OCI-LY7 (cell line): Measurements from ENCODE around the gene MYLIP. TPM values are rescaled to one million over a fixed set of nuclear protein-coding genes. Genes with fewer than 3 reads are reported as not detected.

Experiments used
- Bru-seq: library from RNA; stranded (reverse); fragments of 400-500 nt; gene quantifications from one replicate; lab custom pipeline; 2021; lab: Mats Ljungman, UMichigan
- BruChase-seq, 2 experiments: library from RNA; stranded (reverse); fragments of 400-500 nt; gene quantifications; one replicate each; lab custom pipeline; 2021; lab: Mats Ljungman, UMichigan
- BruUV-seq: library from RNA; stranded (reverse); fragments of 400-500 nt; replicated peaks from 2 replicates; lab custom pipeline; 2021; lab: Mats Ljungman, UMichigan
- CTCF ChIA-PET: fragments of 300-600 bp; sonication (Branson Sonifier 250); formaldehyde crosslinking; loops from one replicate; lab custom pipeline; 2022; ENCODE audit warnings: antibody characterized with exemption; ENCODE audit not compliant: unreplicated experiment; lab: Charles Lee
- POLR2A ChIA-PET: fragments of 300-600 bp; sonication (Branson Sonifier 250); formaldehyde crosslinking; loops from one replicate; lab custom pipeline; 2022; ENCODE audit warnings: antibody characterized with exemption; lab: Charles Lee
- DNase-seq: peaks from one replicate; pipeline ENCODE4 v3.0.0-alpha.2; 2015; ENCODE audit warnings: low spot score
- H2AFZ ChIP-seq: fragments of 200-600 bp; sonication (generic), shearing (Covaris generic); 2 replicates; pipeline ENCODE4 v1.6.1; 2014; ENCODE audit warnings: mild to moderate bottlenecking, antibody characterized with exemption, low read length, moderate library complexity
- H3K27ac ChIP-seq: fragments of 200-600 bp; sonication (generic); 2 replicates; pipeline ENCODE4 v1.5.1; 2014; ENCODE audit warnings: mixed run types, low read depth, mild to moderate bottlenecking, moderate library complexity, low read length, inconsistent platforms; ENCODE audit not compliant: poor library complexity, severe bottlenecking
- H3K36me3 ChIP-seq: fragments of 200-600 bp; sonication (generic); 2 replicates; pipeline ENCODE4 v1.6.1; 2014; ENCODE audit warnings: mild to moderate bottlenecking, antibody characterized with exemption, low read length, moderate library complexity, mixed read lengths; ENCODE audit not compliant: insufficient read depth
- H3K4me1 ChIP-seq: fragments of 200-600 bp; sonication (generic); 2 replicates; pipeline ENCODE4 v1.5.1; 2014; ENCODE audit warnings: mild to moderate bottlenecking, low read length; ENCODE audit not compliant: insufficient read depth, poor library complexity, severe bottlenecking
- H3K4me2 ChIP-seq: fragments of 200-600 bp; sonication (generic); 2 replicates; pipeline ENCODE4 v1.6.1; 2014; ENCODE audit warnings: mild to moderate bottlenecking, low read length
- H3K4me3 ChIP-seq: fragments of 200-600 bp; sonication (generic); 2 replicates; pipeline ENCODE4 v1.5.1; 2014; ENCODE audit warnings: mild to moderate bottlenecking, low read depth, low read length; ENCODE audit not compliant: poor library complexity, severe bottlenecking
- H3K79me2 ChIP-seq: fragments of 200-600 bp; sonication (generic); 2 replicates; pipeline ENCODE4 v1.6.1; 2016; ENCODE audit warnings: low read depth, mild to moderate bottlenecking, low read length, moderate library complexity, mixed read lengths; ENCODE audit not compliant: insufficient read depth
- H3K9me2 ChIP-seq: fragments of 200-600 bp; sonication (generic); 2 replicates; pipeline ENCODE4 v1.6.1; 2016; ENCODE audit warnings: mild to moderate bottlenecking, low read length, mixed read lengths; ENCODE audit not compliant: insufficient read depth
- H3K9me3 ChIP-seq: fragments of 200-600 bp; sonication (generic); 2 replicates; pipeline ENCODE4 v1.6.1; 2014; ENCODE audit warnings: mild to moderate bottlenecking, mixed run types, low read length, mixed read lengths
- H4K20me1 ChIP-seq: fragments of 200-600 bp; sonication (generic); 2 replicates; pipeline ENCODE4 v1.6.1; 2014; ENCODE audit warnings: mild to moderate bottlenecking, antibody characterized with exemption, low read length, moderate library complexity, mixed read lengths; ENCODE audit not compliant: insufficient read depth
- EZH2phosphoT487 ChIP-seq: fragments of 200-600 bp; sonication (generic); IDR thresholded peaks from 2 replicates; pipeline ENCODE4 v1.6.1; 2018; ENCODE audit warnings: low read depth, borderline replicate concordance, mild to moderate bottlenecking, mixed run types, antibody characterized with exemption, low read length, moderate library complexity, mixed read lengths
- intact Hi-C: fragments of 100-400 bp; cut with micrococcal nuclease; formaldehyde crosslinking; loops from one replicate; pipeline ENCODE4 v1.10.0; 2022; ENCODE audit not compliant: unreplicated experiment
- long read RNA-seq: library from polyadenylated mRNA; stranded (forward); transcript quantifications from one replicate; pipeline ENCODE4 v2.0.0, GENCODE V29; 2022
- total RNA-seq, 2 experiments: library from RNA; depleted of rRNA in 1 of 2; stranded (reverse); fragments of >200 nt in 1 of 2; shearing (Covaris generic) in 1 of 2; gene quantifications; 2 replicates each; pipeline ENCODE4 v1.2.3, GENCODE V29; 2014 to 2022
- TF ChIP-seq, protein P1 (sequence below): fragments of 200-600 bp; sonication (generic); conservative IDR thresholded peaks from 2 replicates; pipeline ENCODE4 v1.5.1; 2014; ENCODE audit warnings: mild to moderate bottlenecking, antibody characterized with exemption, low read length, moderate library complexity, mixed read lengths

Gene MYLIP
- total RNA-seq (2014; rRNA removed; shearing (Covaris generic)) = 8.5 and 12.4 TPM in 2 replicates
- total RNA-seq (2022) = 13.9 and 15.3 TPM in 2 replicates
- percentile 95 among the genes with signal in this experiment for Bru-seq, nascent RNA
- BruChase-seq, experiment 1, labeled RNA remaining after a 6-hour chase = percentile 53 among the genes with signal in this experiment
- BruChase-seq, experiment 2, labeled RNA remaining after a 2-hour chase = percentile 59 among the genes with signal in this experiment
- long read RNA-seq, transcript MYLIP-202 (7 exons, 1,666 nt) = major isoform, 6 of 11 reads
- long read RNA-seq, partial matches to known transcripts = 2 of 11 reads
- long read RNA-seq, other reads (novel, unspliced or antisense) = 3 of 11 reads

- Histone ChIP-seq H3K4me1 (peaks cover 27% of the 10 kb centered on the region), H3K4me3 (peak within 1 kb of the TSS; percentile 99), H4K20me1 (peaks cover 26% of the 10 kb centered on the region), H3K36me3 (peaks cover 29% of the 10 kb centered on the region), H3K79me2 (peaks cover 46% of the 10 kb centered on the region), H3K4me2 (peak within 1 kb of the TSS; percentile 94), H3K9me3 (no peaks in the 10 kb centered on the region), H3K27ac (peak within 1 kb of the TSS; percentile 72), H3K9me2 (no peaks in the 10 kb centered on the region), H2AFZ (peak within 1 kb of the TSS; percentile 77)
- CTCF ChIA-PET = interaction anchor here (0.6 to 1.2 kb wide), 6 partner anchors 10 to 1494 kb away, joined by 3 to 9 read pairs (median 5); no protein-coding TSS in a partner anchor
- POLR2A ChIA-PET = interaction anchor here (0.6 to 1.0 kb wide), 7 partner anchors 9 to 1264 kb away, joined by 3 to 9 read pairs (median 3); no protein-coding TSS in a partner anchor
- BruUV-seq = no TSS peak
- intact Hi-C loops = loop anchor here (1.0 kb wide), 2 partner anchors 77 to 438 kb away; no protein-coding TSS in a partner anchor
- peak; percentile 95 for DNase-seq
- no peak for TF ChIP-seq EZH2phosphoT487
- TF ChIP-seq, protein P1, sequence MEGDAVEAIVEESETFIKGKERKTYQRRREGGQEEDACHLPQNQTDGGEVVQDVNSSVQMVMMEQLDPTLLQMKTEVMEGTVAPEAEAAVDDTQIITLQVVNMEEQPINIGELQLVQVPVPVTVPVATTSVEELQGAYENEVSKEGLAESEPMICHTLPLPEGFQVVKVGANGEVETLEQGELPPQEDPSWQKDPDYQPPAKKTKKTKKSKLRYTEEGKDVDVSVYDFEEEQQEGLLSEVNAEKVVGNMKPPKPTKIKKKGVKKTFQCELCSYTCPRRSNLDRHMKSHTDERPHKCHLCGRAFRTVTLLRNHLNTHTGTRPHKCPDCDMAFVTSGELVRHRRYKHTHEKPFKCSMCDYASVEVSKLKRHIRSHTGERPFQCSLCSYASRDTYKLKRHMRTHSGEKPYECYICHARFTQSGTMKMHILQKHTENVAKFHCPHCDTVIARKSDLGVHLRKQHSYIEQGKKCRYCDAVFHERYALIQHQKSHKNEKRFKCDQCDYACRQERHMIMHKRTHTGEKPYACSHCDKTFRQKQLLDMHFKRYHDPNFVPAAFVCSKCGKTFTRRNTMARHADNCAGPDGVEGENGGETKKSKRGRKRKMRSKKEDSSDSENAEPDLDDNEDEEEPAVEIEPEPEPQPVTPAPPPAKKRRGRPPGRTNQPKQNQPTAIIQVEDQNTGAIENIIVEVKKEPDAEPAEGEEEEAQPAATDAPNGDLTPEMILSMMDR = peak; percentile 74
Measured at GRCh38 chr6:16128759-16129622, at the start of gene MYLIP. TSS of gene MYLIP (plus strand) at chr6:16129086. CDS start at chr6:16129323, 237 bp downstream.

GRCh38 chr6:16079354-16079753, 49.5 kb upstream of the MYLIP start:
- POLR2A ChIA-PET = interaction anchor here (0.6 to 1.0 kb wide), 2 partner anchors 8 to 81 kb away, joined by 3 to 4 read pairs; no protein-coding TSS in a partner anchor
- Histone ChIP-seq H4K20me1 (no peaks in the 10 kb centered on the region), H3K79me2 (no peaks in the 10 kb centered on the region), H2AFZ (no peak overlapping the region), H3K27ac (no peak overlapping the region), H3K4me3 (no peak overlapping the region), H3K9me3 (no peaks in the 10 kb centered on the region), H3K36me3 (no peaks in the 10 kb centered on the region), H3K4me2 (no peak overlapping the region), H3K9me2 (no peaks in the 10 kb centered on the region), H3K4me1 (peaks cover 5% of the 10 kb centered on the region)
- no TSS peak for BruUV-seq
- TF ChIP-seq, protein P1 = no peak
- no peak for TF ChIP-seq EZH2phosphoT487
- no peak for DNase-seq
- intact Hi-C loops = no loop called here
- CTCF ChIA-PET = no interaction called here
